ENCODE results near the gene PLPP2. TPM values are rescaled to one million over a fixed set of nuclear protein-coding genes. Genes with fewer than 3 reads are reported as not detected.
A peak's percentile ranks its signal among the peaks of the same experiment; 100 is the strongest.
"Not testable (repeated sequence)": the region's sequence is repeated elsewhere in the genome, so short reads cannot be mapped to it uniquely, and the experiment has no call there.

Gene PLPP2
- total and polyA plus RNA-seq, 2 of the 4 experiments (the other 2 are of a cell fraction): 2.3 to 4.2 TPM

- in situ Hi-C loops (cut with MboI; ENCODE audit: low sequenced_read_pairs); H3K4ac ChIP-seq (ENCODE audit: low read depth, low read length); H2BK15ac ChIP-seq (ENCODE audit: low read depth, low read length); dilution Hi-C loops (cut with HindIII; ENCODE audit: low sequenced_read_pairs, unreplicated experiment); H3K9me3 ChIP-seq (ENCODE audit: control insufficient read depth, insufficient read depth, low read length); H2BK120ac ChIP-seq (ENCODE audit: low read depth, low read length); intact Hi-C loops (cut with micrococcal nuclease); H4K20me1 ChIP-seq (ENCODE audit: insufficient read depth, low read length); H2AK5ac ChIP-seq (ENCODE audit: low read depth, low read length); H3K4me2 ChIP-seq (ENCODE audit: low read depth, low read length); H3K4me1 ChIP-seq (ENCODE audit: control insufficient read depth, insufficient read depth, low read length); CTCF ChIA-PET; H4K8ac ChIP-seq (ENCODE audit: low read depth in 2 of 2, low read length in 2 of 2); H3K27me3 ChIP-seq (ENCODE audit: control insufficient read depth, insufficient read depth, low read length); POLR2A ChIA-PET (ENCODE audit: unreplicated experiment); H3K14ac ChIP-seq (replicated peaks; ENCODE audit: low read depth, low read length); BruUV-seq (replicated peaks); H2BK20ac ChIP-seq (ENCODE audit: low read depth, low read length); H2AK9ac ChIP-seq (replicated peaks; ENCODE audit: low read depth, low read length, poor library complexity); H3K36me3 ChIP-seq (ENCODE audit: control insufficient read depth, insufficient read depth, low read length); H2BK5ac ChIP-seq (ENCODE audit: low read depth, low read length, poor library complexity, severe bottlenecking); H3K9me1 ChIP-seq (ENCODE audit: insufficient read depth, low read length); ATAC-seq (ENCODE audit: low read depth); H4K5ac ChIP-seq (ENCODE audit: low read depth, low read length); H3K56ac ChIP-seq (ENCODE audit: extremely low read depth, insufficient read depth, low read length); H3K18ac ChIP-seq (ENCODE audit: low read depth, low read length); H3K23ac ChIP-seq (ENCODE audit: low read depth, low read length); DNase-seq; H3K79me1 ChIP-seq (ENCODE audit: low read depth in 1 of 2, low read length in 2 of 2); H2AFZ ChIP-seq (replicated peaks; ENCODE audit: low read length, poor library complexity); H4K91ac ChIP-seq (ENCODE audit: insufficient read depth, low read depth, low read length); H3K9ac ChIP-seq (ENCODE audit: low read depth, low read length); H3K27ac ChIP-seq (ENCODE audit: insufficient read depth, low read length): not testable (repeated sequence)
- WGBS, 2 experiments (ENCODE audit: extremely low coverage in 2 of 2, insufficient read length in 1 of 2): 74% methylated on average over 5 of the region's 13 CpGs; no CpG with 5 or more reads in 1 of the 2 experiments
- H3K4me3 ChIP-seq (ENCODE audit: insufficient read depth, low read depth, low read length): 0 out of 2 replicates have a peak overlapping the region, but pooled peaks have one; percentile 11
Observed at GRCh38 chr19:245900-246299, 45.3 kb downstream of the PLPP2 start.

Measured in IMR-90 (cell line).